ELF-1 (cell line): ENCODE data around the gene LRRC61.

Experiments
- DNase-seq: peaks from one replicate; pipeline ENCODE4 v3.0.0-alpha.2; 2016; ENCODE audit warnings: low read depth, low spot score

Gene LRRC61

DNA sequence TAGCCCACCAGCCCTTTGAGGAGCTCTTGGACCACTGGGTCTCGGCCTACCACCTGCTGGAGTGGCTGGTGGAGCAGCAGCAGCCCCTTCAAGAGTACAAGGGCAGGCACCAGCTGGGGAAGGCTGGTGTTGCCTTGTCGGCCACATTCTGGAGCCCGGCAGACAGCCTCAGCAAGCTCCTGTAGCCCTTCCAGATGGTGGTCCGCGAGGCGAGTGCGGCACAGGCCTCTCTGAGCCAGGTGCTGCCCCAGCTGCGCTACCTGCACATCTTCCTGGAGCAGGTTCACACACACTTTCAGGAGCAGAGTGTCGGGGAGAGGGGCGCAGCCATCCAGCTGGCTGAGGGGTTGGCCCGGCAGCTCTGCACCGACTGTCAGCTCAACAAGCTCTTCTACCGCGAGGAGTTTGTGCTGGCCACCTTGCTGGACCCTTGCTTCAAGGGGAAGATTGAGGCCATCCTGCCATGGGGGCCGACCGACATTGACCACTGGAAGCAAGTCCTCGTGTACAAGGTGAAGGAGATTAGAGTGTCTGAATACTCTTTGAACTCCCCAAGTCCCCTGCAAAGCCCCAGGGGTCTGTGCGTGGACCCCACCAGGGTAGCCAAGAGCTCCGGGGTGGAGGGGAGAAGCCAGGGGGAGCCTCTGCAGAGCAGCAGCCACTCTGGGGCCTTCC lies 7.2 kb downstream of the LRRC61 start:
- no peak for DNase-seq

DNA sequence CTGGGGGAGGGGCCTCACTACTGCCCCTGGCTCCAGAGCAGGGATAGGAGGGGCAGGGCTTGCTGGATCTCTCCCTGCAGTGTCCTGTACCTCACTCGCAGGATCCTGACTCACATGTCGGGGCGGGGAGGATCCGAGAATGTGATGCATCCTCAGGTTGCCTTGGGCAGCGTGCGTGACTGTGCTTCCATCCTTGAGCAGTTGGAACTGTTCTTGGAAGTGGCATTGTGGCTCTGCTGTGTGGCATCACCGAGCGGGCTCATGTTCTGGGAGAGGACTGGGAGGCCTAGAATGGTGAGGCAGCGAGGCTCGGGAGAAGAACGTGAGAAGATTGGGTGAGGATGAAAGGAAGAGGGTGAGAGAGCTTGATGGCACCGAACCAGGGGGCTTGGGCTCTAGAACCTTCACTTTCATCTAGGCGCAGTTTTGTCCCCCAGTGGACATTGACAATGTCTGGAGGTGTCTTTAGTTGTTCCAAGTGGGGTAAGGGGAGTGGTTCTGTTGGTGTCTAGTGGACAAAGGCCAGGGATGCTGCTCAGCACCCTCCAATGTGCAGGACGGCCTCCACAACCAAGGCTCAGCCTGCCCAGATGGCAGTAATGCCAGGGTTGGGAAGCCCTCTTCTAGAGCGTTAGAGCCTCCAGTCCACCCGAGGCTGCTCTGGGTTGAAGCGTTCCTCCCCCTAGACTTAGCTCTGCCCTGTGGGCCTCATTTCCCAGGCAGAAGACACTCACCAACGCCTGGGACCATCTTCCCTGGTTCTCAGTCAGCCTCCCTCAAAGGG lies 9.9 kb downstream of the LRRC61 start:
- no peak for DNase-seq

DNA sequence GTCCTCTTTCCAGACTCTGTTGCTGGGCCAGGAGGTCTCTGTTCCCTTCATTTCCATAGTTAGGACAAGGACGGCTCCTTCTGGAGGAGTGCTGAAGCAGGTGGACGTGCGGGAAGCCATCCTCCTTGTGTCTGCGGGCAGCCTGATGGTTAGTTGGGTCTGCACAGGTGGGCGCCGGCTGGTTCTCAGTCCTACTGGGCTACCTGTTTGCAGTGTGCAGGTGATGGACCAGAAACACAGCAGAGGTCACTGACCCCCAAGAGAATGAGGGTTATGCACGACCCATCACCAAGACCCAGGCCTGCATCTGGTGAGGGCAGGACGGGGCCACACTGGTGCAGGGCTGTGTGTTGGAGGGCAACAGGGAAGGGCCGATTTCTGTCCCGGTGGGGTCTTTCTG lies 10.5 kb downstream of the LRRC61 start:
- no peak for DNase-seq

DNA sequence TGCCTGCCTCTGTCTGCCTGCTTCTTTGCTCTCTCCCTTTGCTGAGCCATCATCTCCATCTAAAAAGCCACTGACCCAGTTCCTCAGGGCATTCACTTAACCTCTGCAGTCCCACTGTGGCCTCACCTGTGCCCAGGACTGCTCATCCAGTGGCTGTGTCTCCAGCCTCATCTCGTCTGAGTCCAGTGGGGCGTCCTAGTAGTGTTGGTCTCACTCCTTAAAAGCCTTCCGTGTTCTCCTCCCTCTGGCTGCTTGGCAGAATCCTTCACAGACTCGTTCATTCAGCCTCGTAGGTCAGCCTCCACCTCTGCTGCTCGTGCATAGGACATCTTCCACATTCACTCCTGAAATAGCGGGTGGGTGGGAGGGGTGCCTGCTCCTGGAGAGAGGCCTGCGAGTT lies 11.0 kb downstream of the LRRC61 start:
- DNase-seq = no peak

- peak; percentile 60 for DNase-seq
Observed at GRCh38 chr7:150335108-150335773, 12.1 kb downstream of the LRRC61 start.

GRCh38 chr7:150335774-150336112 lies 12.6 kb downstream of the LRRC61 start:
- DNase-seq = no peak

DNA sequence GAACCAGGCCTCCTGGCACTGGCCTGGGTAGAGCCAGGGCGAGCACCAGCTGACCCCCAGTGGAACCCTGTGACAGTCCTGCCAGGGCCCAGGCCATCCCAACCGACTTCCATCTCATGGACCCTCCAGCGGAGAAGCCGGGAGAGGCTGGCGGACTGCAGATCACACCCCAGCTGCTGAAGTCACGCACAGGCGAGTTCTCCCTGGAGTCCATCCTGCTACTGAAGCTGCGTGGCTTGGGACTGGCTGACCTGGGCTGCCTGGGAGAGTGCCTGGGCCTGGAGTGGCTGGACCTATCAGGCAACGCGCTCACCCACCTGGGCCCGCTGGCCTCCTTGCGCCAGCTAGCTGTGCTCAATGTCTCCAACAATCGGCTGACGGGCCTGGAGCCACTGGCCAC lies 13.6 kb downstream of the LRRC61 start:
- DNase-seq = no peak

DNA sequence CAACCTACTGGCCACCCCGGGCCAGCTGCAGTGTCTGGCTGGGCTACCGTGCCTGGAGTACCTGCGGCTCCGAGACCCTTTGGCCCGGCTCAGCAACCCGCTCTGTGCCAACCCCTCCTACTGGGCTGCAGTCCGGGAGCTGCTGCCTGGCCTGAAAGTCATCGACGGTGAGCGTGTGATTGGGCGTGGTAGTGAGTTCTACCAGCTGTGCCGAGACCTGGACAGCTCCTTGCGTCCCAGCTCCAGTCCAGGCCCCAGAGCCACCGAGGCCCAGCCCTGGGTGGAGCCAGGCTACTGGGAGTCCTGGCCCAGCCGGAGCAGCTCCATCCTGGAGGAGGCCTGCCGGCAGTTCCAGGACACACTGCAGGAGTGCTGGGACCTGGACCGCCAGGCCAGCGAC lies 14.0 kb downstream of the LRRC61 start:
- DNase-seq = no peak

GRCh38 chr7:150337659-150338081 lies 14.5 kb downstream of the LRRC61 start:
- DNase-seq = no peak

- DNase-seq = no peak
Observed at GRCh38 chr7:150338166-150338829, 15.1 kb downstream of the LRRC61 start.

DNA sequence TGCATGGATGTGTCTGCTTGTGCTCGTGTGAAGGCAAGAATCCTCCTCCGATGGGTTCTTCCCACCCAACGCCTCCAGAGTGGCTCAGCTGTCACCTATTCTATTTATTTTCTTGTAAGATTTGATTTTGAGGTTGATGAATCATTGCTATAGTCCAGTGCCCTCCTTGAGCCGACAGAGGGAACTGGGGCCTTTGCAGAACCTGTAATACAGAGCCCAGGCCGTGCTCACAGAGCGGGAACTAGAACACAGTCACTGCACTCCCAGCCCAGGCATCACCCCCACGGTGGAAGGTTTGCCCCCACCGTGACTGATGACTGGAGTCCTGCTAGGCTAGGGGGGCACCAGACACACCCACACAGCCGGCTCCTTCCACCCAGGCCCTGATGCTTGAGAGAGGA lies 16.3 kb downstream of the LRRC61 start:
- no peak for DNase-seq

DNA sequence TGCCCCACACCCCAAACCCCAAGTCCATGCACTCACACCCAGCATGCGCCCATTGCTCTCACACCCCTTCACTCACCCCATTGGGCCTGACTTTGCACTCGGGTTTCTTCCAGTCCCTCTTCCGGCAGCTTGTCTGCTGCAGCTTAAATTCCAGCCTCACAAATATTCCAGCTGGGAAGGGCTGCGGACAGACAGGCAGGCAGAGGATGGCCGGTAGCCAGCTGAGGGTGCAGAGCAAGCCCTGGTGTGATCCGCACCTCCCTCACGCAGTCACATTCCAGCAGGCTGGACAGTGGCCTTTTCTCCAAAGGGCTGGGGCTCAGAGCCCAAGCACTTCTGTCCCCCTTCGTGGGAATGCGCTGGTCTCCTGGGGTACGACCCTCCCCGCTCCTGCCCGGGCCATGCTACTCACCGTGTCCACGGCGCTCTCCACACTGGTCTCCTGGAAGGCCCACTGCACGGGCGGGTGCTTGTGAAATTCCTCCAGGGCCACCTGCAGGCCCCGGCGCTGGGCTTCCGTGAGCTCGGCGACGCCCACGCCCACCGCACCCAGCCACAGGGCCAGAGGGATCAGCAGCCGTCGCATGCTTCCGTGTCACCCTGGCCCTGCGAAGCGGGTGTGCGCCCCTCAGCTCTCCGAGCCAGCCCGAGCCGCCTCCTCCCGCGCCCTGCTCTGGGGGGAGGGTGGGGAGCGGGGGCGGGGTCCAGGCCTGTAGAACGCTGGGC lies 17.0 kb downstream of the LRRC61 start:
- DNase-seq = peak; percentile 75

- no peak for DNase-seq
Observed at GRCh38 chr7:150340875-150341262, 17.7 kb downstream of the LRRC61 start.

DNA sequence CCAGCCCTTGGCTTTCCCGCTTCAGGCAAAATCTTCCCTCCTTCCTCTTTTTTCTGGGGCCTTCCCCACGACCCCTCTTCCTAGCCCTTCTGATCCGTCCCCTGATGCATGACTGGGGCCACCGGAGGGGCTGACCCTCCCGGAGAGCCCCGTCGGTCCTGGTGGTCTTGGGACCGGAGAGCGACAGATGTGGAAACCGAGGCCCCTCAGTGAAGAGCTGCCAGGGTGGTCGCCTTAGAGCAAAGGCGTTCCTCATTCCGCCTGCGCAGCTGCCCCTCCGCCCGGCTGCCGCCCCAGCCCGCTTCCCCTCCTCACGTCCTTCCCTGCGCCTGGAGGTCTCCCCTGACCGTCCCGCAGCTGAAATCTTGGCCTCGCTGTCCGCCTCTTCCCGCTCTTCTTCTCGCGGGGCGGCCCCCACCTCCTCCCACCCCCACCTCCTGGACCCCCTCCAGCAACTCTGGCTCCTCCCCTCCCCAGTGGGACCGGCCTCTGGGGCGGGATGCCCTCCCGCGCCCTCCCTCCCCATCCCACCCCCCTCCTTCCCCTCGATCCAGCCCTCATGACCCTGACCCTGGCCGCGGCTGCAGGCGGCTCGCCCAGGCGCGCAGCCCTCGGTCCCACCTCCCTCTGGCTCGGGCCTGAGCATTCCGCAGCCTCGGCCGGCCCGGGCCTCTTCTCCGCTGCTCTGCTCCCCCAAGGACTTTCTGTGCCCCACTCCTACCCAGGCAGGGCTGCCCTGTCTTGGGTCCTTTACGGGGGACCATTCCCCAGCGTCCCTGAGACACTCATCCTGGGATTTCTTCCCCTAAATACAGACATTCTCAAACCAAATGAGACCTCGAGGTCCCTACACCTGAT lies 18.3 kb downstream of the LRRC61 start, which contains the start of gene RARRES2:
RARRES2 (minus strand) TSS at position 367 of the 858 bp plus-strand sequence. CDS start 1,020 bp downstream, outside the sequence.
- no peak for DNase-seq

- no peak for DNase-seq
Observed at GRCh38 chr7:150342121-150342408, 18.9 kb downstream of the LRRC61 start.

GRCh38 chr7:150343225-150343624 lies 20.1 kb downstream of the LRRC61 start:
- no peak for DNase-seq

- DNase-seq = no peak
Observed at GRCh38 chr7:150344299-150344698, 21.1 kb downstream of the LRRC61 start.

DNA sequence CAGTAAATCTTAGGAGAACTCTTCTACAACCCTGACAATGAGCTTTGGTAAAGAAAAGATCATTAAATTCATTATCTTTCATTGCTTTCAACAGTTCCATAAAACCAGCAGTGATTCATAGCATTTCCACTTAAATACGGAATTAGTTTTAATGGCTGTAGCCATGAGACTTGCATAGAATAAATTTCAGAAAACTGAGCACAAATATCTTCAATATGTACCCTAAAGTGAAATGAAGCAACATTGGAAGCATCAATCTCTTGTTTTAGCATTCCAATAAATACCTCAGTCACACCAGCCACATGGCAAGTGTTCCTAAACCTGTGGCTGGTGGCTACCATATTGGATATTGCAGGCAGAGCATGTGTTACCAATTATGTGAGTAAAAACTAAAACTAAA lies 21.9 kb downstream of the LRRC61 start:
- DNase-seq = no peak

- no peak for DNase-seq
Observed at GRCh38 chr7:150346922-150347321, 23.8 kb downstream of the LRRC61 start.

GRCh38 chr7:150351587-150352194 lies 28.5 kb downstream of the LRRC61 start:
- no peak for DNase-seq
